A549 (cell line): Measurements from ENCODE around the gene FAM131C.

Source experiments
- CEBPB ChIP-seq, 2 experiments: fragments of >200 bp in 1 of 2; sonication (Bioruptor Twin) in 1 of 2; formaldehyde crosslinking in 1 of 2; IDR thresholded peaks; 2 replicates each; pipeline ENCODE4 v1.6.1; 2012 to 2016
- NR3C1 ChIP-seq: fragments of >200 bp; sonication (Bioruptor Twin); formaldehyde crosslinking; IDR thresholded peaks from 3 replicates; pipeline ENCODE4 v1.6.1; 2017
- SMC3 ChIP-seq: fragments of >200 bp; sonication (Bioruptor Twin); formaldehyde crosslinking; IDR thresholded peaks from 3 replicates; pipeline ENCODE4 v1.6.1; 2018; ENCODE audit warnings: inconsistent platforms
- TF ChIP-seq, protein P1 (sequence below): fragments of >200 bp; sonication (Bioruptor Twin); formaldehyde crosslinking; IDR thresholded peaks from 3 replicates; pipeline ENCODE4 v1.5.1; 2016

- TF ChIP-seq, protein P1, sequence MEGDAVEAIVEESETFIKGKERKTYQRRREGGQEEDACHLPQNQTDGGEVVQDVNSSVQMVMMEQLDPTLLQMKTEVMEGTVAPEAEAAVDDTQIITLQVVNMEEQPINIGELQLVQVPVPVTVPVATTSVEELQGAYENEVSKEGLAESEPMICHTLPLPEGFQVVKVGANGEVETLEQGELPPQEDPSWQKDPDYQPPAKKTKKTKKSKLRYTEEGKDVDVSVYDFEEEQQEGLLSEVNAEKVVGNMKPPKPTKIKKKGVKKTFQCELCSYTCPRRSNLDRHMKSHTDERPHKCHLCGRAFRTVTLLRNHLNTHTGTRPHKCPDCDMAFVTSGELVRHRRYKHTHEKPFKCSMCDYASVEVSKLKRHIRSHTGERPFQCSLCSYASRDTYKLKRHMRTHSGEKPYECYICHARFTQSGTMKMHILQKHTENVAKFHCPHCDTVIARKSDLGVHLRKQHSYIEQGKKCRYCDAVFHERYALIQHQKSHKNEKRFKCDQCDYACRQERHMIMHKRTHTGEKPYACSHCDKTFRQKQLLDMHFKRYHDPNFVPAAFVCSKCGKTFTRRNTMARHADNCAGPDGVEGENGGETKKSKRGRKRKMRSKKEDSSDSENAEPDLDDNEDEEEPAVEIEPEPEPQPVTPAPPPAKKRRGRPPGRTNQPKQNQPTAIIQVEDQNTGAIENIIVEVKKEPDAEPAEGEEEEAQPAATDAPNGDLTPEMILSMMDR = no peak
- TF ChIP-seq SMC3 (no peak), CEBPB (IDR thresholded peaks at IDR 0.05) (no peak), NR3C1 (no peak)
Observed at GRCh38 chr1:16067933-16068332, 5.5 kb downstream of the FAM131C start.
